ENCODE results near the gene GALR1.

Gene GALR1

DNA sequence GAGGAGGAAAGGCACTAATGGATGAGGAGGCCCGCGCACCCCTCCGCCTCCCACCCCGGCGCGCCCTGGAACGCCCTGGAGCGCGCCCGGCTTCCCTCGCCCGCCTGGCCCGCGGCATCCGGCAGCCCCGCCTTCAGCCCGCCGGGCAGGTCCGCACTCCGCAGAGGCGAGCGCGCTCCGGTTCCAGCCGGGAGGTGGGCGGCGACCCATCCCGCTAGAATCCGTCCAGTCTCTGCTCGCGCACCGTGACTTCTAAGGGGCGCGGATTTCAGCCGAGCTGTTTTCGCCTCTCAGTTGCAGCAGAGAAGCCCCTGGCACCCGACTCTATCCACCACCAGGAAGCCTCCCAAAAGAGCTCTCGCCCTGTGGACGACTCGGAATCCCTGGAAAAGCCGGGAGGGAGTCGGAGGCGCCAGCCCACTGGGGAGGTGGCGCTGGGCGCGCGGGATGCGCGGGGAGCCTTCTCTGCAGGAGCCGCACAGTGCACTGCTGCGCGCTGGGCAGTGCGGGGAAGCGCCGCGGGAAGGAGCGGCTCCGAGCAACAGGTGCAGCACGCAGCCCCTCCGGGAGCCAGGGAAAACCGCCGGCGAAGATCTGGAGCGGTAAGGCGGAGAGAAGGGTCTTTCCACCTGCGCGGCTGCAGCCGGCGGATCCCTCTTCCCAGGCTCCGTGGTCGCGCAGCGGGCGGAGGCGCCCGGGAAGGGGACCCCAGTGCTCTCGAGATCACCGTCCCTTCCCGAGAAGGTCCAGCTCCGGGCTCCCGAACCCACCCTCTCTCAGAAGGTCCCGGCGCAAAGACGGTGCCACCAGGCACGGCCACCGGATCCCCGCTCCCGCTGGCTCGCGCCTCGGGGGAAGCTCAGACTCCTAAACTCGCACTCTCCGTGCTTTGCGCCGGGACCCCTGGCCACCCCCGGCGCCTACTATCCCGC, at the start of gene GALR1:
TSS of gene GALR1 (plus strand) at position 280 of the 932 bp plus-strand sequence. CDS start 701 bp downstream, outside the sequence.
- DNase-seq (ENCODE audit: low spot score in 2 of 2) (no peak), ATAC-seq (replicated peaks; ENCODE audit: extremely low read depth, poor library complexity, severe bottlenecking) (no peak)
- peaks cover 1% of the 10 kb centered on the region for H3K36me3 Mint-ChIP-seq (ENCODE audit: insufficient read depth)
- H3K27ac Mint-ChIP-seq (ENCODE audit: low read depth), result no peak within 1 kb of the TSS
- H3K4me1 Mint-ChIP-seq, result peaks cover 15% of the 10 kb centered on the region
- H3K4me3 Mint-ChIP-seq, result peak within 1 kb of the TSS; percentile 75
- H3K27me3 Mint-ChIP-seq, result peaks cover 84% of the 10 kb centered on the region
- H3K9me3 Mint-ChIP-seq, result peaks cover 7% of the 10 kb centered on the region

DNA sequence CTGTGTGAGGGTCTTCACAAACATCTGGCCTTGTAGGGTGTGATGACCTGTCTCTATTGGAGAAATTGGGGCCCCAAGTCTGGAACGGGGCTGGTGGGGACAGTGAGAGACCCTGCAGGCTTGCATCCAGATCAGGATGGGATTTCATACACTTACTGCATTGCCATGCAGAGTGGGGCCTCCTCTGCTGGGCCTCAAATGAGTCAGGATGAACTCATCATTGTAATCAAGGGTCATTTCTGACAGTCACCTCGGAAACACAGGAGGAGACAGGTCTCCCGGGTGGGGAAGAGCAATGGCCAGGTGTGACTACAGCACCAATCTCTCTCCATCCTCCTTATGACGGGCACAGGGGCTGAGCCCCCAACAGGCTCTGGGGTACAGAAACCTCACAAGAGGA, 48.1 kb upstream of the GALR1 start:
- no peaks in the 10 kb centered on the region for H3K9me3 Mint-ChIP-seq
- H3K4me1 Mint-ChIP-seq, result peaks cover 5% of the 10 kb centered on the region
- H3K27ac Mint-ChIP-seq (ENCODE audit: low read depth), result no peak overlapping the region
- ATAC-seq (replicated peaks; ENCODE audit: extremely low read depth, poor library complexity, severe bottlenecking) (no peak), DNase-seq (ENCODE audit: low spot score in 2 of 2) (no peak)
- peaks cover 9% of the 10 kb centered on the region for H3K27me3 Mint-ChIP-seq
- H3K36me3 Mint-ChIP-seq (ENCODE audit: insufficient read depth), result no peaks in the 10 kb centered on the region
- H3K4me3 Mint-ChIP-seq, result no peak overlapping the region

DNA sequence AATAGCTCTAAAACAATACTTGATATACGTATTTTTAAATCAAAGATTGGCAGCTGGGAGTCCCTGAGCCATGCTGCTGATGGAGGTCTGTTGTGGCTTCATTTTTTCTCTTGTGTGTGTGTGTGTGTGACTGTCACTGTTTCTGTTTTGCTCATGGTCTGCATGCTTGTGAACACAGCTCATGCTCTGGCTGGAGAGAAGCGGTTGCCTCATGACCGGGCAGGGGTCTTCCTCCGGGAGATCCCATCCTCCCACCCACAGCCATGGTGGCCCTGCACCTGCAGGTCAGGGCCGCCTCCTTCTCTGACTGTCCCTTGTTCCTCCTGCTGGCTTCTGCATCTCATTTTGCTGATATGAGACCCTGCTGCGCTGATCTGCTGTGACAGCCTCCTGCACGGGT, 47.3 kb upstream of the GALR1 start:
- DNase-seq (ENCODE audit: low spot score in 2 of 2) (no peak), ATAC-seq (replicated peaks; ENCODE audit: extremely low read depth, poor library complexity, severe bottlenecking) (no peak)
- no peaks in the 10 kb centered on the region for H3K9me3 Mint-ChIP-seq
- peaks cover 7% of the 10 kb centered on the region for H3K4me1 Mint-ChIP-seq
- H3K4me3 Mint-ChIP-seq, result no peak overlapping the region
- H3K36me3 Mint-ChIP-seq (ENCODE audit: insufficient read depth), result no peaks in the 10 kb centered on the region
- peaks cover 9% of the 10 kb centered on the region for H3K27me3 Mint-ChIP-seq
- H3K27ac Mint-ChIP-seq (ENCODE audit: low read depth), result no peak overlapping the region

DNA sequence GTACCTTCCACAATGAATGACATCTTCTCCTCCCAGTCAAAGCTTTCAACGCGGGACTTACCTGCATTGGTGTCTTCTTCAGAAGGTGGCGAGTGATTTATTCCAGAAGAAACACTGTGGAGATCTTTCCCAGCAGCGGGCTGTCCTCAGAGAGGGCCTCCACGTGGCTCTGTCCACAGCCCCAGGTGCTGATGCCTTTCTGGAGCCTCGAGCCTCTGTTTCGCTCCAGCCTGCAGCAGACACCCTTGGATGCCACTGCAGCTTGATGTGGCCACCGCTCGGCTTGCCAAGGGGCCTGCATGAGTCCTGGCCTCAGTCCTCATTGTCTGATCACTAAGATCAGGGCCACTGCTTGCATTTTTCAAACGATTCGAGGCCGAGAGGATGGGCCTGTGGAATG, 46.6 kb upstream of the GALR1 start:
- DNase-seq (ENCODE audit: low spot score in 2 of 2), result no peak
- Mint-ChIP-seq H3K36me3 (ENCODE audit: insufficient read depth) (no peaks in the 10 kb centered on the region), H3K27ac (ENCODE audit: low read depth) (no peak overlapping the region), H3K9me3 (no peaks in the 10 kb centered on the region), H3K4me1 (peaks cover 12% of the 10 kb centered on the region), H3K4me3 (no peak overlapping the region), H3K27me3 (peaks cover 9% of the 10 kb centered on the region)
- ATAC-seq (replicated peaks; ENCODE audit: extremely low read depth, poor library complexity, severe bottlenecking), result no peak

- peaks cover 1% of the 10 kb centered on the region for H3K36me3 Mint-ChIP-seq (ENCODE audit: insufficient read depth)
- H3K27ac Mint-ChIP-seq (ENCODE audit: low read depth), result no peak overlapping the region
- H3K4me3 Mint-ChIP-seq, result no peak overlapping the region
- DNase-seq (ENCODE audit: low spot score in 2 of 2) (no peak), ATAC-seq (replicated peaks; ENCODE audit: extremely low read depth, poor library complexity, severe bottlenecking) (no peak)
- no peaks in the 10 kb centered on the region for H3K9me3 Mint-ChIP-seq
- H3K27me3 Mint-ChIP-seq, result peaks cover 9% of the 10 kb centered on the region
- H3K4me1 Mint-ChIP-seq, result peaks cover 19% of the 10 kb centered on the region
These were observed 45.8 kb upstream of the GALR1 start for GRCh38 chr18:77203851-77204250.

GRCh38 chr18:77205769-77206168, 43.9 kb upstream of the GALR1 start:
- DNase-seq (ENCODE audit: low spot score in 2 of 2) (no peak), ATAC-seq (replicated peaks; ENCODE audit: extremely low read depth, poor library complexity, severe bottlenecking) (no peak)
- Mint-ChIP-seq H3K9me3 (no peaks in the 10 kb centered on the region), H3K27me3 (peaks cover 9% of the 10 kb centered on the region), H3K4me1 (peaks cover 38% of the 10 kb centered on the region), H3K36me3 (ENCODE audit: insufficient read depth) (peaks cover 9% of the 10 kb centered on the region), H3K27ac (ENCODE audit: low read depth) (no peak overlapping the region), H3K4me3 (no peak overlapping the region)

DNA sequence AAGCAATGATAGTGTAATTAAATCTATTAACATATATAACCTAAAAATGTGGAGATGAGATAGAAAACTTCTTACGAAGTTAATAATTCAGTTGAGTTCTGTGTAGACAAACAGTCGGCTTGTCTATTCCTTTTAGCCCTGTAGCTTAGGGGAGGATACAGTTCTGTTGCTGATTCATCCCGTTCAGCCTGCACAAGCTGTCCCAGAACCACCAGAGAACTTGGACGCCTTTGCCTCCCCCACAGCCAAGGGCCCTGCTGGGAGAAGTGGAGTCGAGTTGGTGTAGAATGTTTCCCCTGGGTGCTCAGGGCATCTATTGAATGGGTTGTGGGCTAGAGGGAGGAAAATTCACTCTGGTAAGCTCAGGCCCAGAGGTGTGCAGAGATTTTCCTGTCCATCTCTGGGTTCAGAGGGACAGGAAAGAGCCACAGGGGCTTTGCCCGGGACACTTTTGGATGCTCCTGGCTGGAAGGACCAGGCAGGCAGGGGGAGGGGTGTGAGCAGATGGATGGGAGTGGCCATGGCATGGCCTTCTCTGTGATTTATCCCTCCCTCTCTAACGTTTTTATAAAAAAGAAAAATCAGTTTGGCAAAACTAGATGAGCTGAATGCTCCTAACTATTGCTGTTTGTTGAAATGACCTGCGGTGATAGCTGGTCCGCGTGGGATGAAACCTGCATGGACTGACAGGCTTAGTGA, 42.8 kb upstream of the GALR1 start:
- H3K27me3 Mint-ChIP-seq, result peaks cover 9% of the 10 kb centered on the region
- no peaks in the 10 kb centered on the region for H3K9me3 Mint-ChIP-seq
- peaks cover 9% of the 10 kb centered on the region for H3K36me3 Mint-ChIP-seq (ENCODE audit: insufficient read depth)
- H3K4me3 Mint-ChIP-seq, result no peak overlapping the region
- DNase-seq (ENCODE audit: low spot score in 2 of 2) (no peak), ATAC-seq (replicated peaks; ENCODE audit: extremely low read depth, poor library complexity, severe bottlenecking) (no peak)
- H3K4me1 Mint-ChIP-seq, result peaks cover 44% of the 10 kb centered on the region
- H3K27ac Mint-ChIP-seq (ENCODE audit: low read depth), result no peak overlapping the region

GRCh38 chr18:77207540-77207939, 42.1 kb upstream of the GALR1 start:
- Mint-ChIP-seq H3K27me3 (peaks cover 6% of the 10 kb centered on the region), H3K36me3 (ENCODE audit: insufficient read depth) (peaks cover 11% of the 10 kb centered on the region), H3K4me1 (peaks cover 43% of the 10 kb centered on the region), H3K4me3 (peak overlapping the region; percentile 44), H3K27ac (ENCODE audit: low read depth) (no peak overlapping the region), H3K9me3 (no peaks in the 10 kb centered on the region)
- DNase-seq (ENCODE audit: low spot score in 2 of 2) (peak in 1 of 2 donors; percentile 29), ATAC-seq (replicated peaks; ENCODE audit: extremely low read depth, poor library complexity, severe bottlenecking) (peak; percentile 85)

- Mint-ChIP-seq H3K36me3 (ENCODE audit: insufficient read depth) (peaks cover 12% of the 10 kb centered on the region), H3K27ac (ENCODE audit: low read depth) (peak overlapping the region; percentile 96), H3K4me1 (peaks cover 39% of the 10 kb centered on the region), H3K4me3 (peak overlapping the region; percentile 86), H3K9me3 (no peaks in the 10 kb centered on the region), H3K27me3 (no peaks in the 10 kb centered on the region)
- ATAC-seq (replicated peaks; ENCODE audit: extremely low read depth, poor library complexity, severe bottlenecking), result peak; percentile 75
- no peak for DNase-seq (ENCODE audit: low spot score in 2 of 2)
These were observed 40.7 kb upstream of the GALR1 start for GRCh38 chr18:77208964-77209363.

DNA sequence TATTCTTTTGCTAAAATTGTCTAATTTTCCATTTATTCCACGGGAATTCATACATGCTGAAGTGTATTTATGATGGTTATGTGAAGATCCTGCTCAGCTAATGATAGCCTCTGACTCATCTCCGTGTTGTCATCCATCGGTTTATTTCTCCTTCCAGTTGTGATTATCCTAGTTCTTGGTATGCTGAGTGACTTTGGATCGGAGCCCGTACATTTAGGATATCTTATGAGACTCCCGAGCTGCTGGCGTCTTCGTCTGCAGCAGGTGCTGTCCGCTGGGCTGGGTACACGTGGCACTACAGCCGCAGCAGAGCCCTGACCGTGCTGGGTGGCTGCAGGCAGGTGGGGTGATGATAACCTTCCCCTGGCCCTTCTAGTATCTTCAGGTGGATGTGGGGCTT, 40.1 kb upstream of the GALR1 start:
- no peak for ATAC-seq (replicated peaks; ENCODE audit: extremely low read depth, poor library complexity, severe bottlenecking)
- peak overlapping the region; percentile 86 for H3K4me3 Mint-ChIP-seq

DNA sequence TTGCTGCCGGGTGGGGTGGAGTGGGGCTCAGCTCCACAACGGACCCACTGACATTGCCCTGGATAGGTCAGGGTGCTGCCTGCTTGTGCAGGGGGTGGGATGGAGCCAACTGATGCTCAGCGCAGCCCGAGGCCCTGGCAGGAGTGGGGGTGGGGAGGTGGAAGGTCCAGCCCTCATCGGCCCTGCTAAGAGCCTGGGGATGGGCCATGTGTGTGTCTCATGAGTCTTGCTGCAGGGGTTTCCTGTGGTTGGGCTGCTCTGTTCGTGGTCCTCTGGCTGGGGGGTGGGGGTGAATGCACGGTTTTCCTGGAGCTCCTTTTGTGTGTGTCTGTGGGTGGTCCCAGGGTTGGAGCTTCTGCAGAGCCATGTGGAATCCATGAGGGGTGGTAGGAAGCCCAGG, 39.4 kb upstream of the GALR1 start:
- no peak for DNase-seq (ENCODE audit: low spot score in 2 of 2)
- Mint-ChIP-seq H3K4me1 (peaks cover 39% of the 10 kb centered on the region), H3K27me3 (no peaks in the 10 kb centered on the region), H3K27ac (ENCODE audit: low read depth) (peak overlapping the region; percentile 96), H3K4me3 (peak overlapping the region; percentile 86), H3K9me3 (no peaks in the 10 kb centered on the region), H3K36me3 (ENCODE audit: insufficient read depth) (peaks cover 12% of the 10 kb centered on the region)
- ATAC-seq (replicated peaks; ENCODE audit: extremely low read depth, poor library complexity, severe bottlenecking), result no peak

More for the DNA sequence above, 40.1 kb upstream of the GALR1 start:
- peaks cover 12% of the 10 kb centered on the region for H3K36me3 Mint-ChIP-seq (ENCODE audit: insufficient read depth)
- DNase-seq (ENCODE audit: low spot score in 2 of 2), result no peak
- H3K9me3 Mint-ChIP-seq, result no peaks in the 10 kb centered on the region
- H3K27ac Mint-ChIP-seq (ENCODE audit: low read depth), result peak overlapping the region; percentile 96
- H3K4me1 Mint-ChIP-seq, result peaks cover 39% of the 10 kb centered on the region
- no peaks in the 10 kb centered on the region for H3K27me3 Mint-ChIP-seq

DNA sequence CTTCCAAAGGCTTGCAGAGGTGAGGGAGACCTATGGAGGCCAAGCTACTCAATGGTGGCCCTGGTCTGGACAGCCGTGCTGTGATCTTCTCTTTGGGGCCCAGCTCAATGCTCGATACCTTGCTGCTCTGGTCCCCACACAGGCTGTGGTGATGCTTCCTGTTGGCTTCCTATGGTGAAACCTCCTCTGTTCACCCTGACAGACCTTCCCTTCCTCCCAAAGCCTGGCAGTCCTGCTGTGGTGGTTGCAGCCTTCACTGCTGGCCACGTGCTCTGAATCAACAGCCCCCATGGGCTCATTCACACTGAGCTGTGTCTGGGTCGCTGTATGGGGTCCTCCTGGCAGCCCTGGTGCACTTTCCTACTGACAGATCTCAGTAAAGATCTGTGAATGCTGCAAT, 31.0 kb upstream of the GALR1 start:
- no peak for DNase-seq (ENCODE audit: low spot score in 2 of 2)
- Mint-ChIP-seq H3K9me3 (no peaks in the 10 kb centered on the region), H3K4me1 (peaks cover 26% of the 10 kb centered on the region), H3K36me3 (ENCODE audit: insufficient read depth) (no peaks in the 10 kb centered on the region), H3K27ac (ENCODE audit: low read depth) (peak overlapping the region; percentile 23), H3K27me3 (no peaks in the 10 kb centered on the region), H3K4me3 (no peak overlapping the region)
- ATAC-seq (replicated peaks; ENCODE audit: extremely low read depth, poor library complexity, severe bottlenecking), result no peak

- no peak overlapping the region for H3K4me3 Mint-ChIP-seq
- H3K27ac Mint-ChIP-seq (ENCODE audit: low read depth), result no peak overlapping the region
- peak; percentile 94 for ATAC-seq (replicated peaks; ENCODE audit: extremely low read depth, poor library complexity, severe bottlenecking)
- no peak for DNase-seq (ENCODE audit: low spot score in 2 of 2)
- peaks cover 26% of the 10 kb centered on the region for H3K4me1 Mint-ChIP-seq
- H3K36me3 Mint-ChIP-seq (ENCODE audit: insufficient read depth), result no peaks in the 10 kb centered on the region
- H3K27me3 Mint-ChIP-seq, result no peaks in the 10 kb centered on the region
- H3K9me3 Mint-ChIP-seq, result no peaks in the 10 kb centered on the region
These were observed 28.9 kb upstream of the GALR1 start for GRCh38 chr18:77220726-77221125.

Data from central memory CD8-positive, alpha-beta T cell (primary cell).